Panc1 (cell line): Measurements from ENCODE around the gene CDC25B.

Experiments
- POLR2AphosphoS5 ChIP-seq: IDR thresholded peaks from 2 replicates; pipeline ENCODE4 v1.6.1; 2012; ENCODE audit warnings: mild to moderate bottlenecking, low read depth, low read length, moderate library complexity
- TCF7L2 ChIP-seq: IDR thresholded peaks from 2 replicates; pipeline ENCODE4 v1.6.1; 2011; ENCODE audit warnings: mild to moderate bottlenecking, low read depth, low read length, inconsistent platforms
- TF ChIP-seq, protein P1 (sequence below): fragments of 450-650 bp; IDR thresholded peaks from 2 replicates; pipeline ENCODE4 v1.5.1; 2017; ENCODE audit warnings: mild to moderate bottlenecking
- TF ChIP-seq, protein P2 (sequence below), 2 experiments: IDR thresholded peaks; 2 replicates each; pipeline ENCODE4 v1.6.1; 2011 to 2012; ENCODE audit warnings: low read depth in 2 of 2, control low read depth in 1 of 2, low read length in 1 of 2, mild to moderate bottlenecking in 1 of 2, moderate library complexity in 1 of 2; ENCODE audit not compliant: insufficient read depth in 1 of 2

DNA sequence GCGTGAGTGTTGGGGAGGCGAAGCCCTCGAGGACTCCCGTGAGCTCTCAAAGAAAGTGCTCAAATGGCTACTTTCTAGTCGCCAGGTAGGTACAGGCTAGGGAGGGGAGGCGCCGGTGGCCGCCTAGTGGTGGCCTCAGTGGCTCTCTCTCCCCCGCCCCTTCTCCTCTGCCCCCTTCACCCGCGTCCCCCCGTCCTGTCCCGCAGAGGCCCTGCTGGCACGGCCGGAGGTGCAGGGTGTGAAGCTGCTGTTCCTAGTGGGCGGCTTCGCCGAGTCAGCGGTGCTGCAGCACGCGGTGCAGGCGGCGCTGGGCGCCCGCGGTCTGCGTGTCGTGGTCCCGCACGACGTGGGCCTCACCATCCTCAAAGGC, 44.8 kb upstream of the CDC25B start:
- TF ChIP-seq, protein P1, sequence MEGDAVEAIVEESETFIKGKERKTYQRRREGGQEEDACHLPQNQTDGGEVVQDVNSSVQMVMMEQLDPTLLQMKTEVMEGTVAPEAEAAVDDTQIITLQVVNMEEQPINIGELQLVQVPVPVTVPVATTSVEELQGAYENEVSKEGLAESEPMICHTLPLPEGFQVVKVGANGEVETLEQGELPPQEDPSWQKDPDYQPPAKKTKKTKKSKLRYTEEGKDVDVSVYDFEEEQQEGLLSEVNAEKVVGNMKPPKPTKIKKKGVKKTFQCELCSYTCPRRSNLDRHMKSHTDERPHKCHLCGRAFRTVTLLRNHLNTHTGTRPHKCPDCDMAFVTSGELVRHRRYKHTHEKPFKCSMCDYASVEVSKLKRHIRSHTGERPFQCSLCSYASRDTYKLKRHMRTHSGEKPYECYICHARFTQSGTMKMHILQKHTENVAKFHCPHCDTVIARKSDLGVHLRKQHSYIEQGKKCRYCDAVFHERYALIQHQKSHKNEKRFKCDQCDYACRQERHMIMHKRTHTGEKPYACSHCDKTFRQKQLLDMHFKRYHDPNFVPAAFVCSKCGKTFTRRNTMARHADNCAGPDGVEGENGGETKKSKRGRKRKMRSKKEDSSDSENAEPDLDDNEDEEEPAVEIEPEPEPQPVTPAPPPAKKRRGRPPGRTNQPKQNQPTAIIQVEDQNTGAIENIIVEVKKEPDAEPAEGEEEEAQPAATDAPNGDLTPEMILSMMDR: peak; percentile 58
- no peak for TF ChIP-seq TCF7L2
- TF ChIP-seq POLR2AphosphoS5: no peak
- TF ChIP-seq, protein P2, sequence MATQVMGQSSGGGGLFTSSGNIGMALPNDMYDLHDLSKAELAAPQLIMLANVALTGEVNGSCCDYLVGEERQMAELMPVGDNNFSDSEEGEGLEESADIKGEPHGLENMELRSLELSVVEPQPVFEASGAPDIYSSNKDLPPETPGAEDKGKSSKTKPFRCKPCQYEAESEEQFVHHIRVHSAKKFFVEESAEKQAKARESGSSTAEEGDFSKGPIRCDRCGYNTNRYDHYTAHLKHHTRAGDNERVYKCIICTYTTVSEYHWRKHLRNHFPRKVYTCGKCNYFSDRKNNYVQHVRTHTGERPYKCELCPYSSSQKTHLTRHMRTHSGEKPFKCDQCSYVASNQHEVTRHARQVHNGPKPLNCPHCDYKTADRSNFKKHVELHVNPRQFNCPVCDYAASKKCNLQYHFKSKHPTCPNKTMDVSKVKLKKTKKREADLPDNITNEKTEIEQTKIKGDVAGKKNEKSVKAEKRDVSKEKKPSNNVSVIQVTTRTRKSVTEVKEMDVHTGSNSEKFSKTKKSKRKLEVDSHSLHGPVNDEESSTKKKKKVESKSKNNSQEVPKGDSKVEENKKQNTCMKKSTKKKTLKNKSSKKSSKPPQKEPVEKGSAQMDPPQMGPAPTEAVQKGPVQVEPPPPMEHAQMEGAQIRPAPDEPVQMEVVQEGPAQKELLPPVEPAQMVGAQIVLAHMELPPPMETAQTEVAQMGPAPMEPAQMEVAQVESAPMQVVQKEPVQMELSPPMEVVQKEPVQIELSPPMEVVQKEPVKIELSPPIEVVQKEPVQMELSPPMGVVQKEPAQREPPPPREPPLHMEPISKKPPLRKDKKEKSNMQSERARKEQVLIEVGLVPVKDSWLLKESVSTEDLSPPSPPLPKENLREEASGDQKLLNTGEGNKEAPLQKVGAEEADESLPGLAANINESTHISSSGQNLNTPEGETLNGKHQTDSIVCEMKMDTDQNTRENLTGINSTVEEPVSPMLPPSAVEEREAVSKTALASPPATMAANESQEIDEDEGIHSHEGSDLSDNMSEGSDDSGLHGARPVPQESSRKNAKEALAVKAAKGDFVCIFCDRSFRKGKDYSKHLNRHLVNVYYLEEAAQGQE (IDR thresholded peaks at IDR 0.05; ENCODE audit: insufficient read depth in 1 of 2, low read depth in 2 of 2, low read length in 1 of 2): no peak
